Measurements from ENCODE around the gene GDF3. TPM values are rescaled to one million over a fixed set of nuclear protein-coding genes. Genes with fewer than 3 reads are reported as not detected.
"Not testable (repeated sequence)": the region's sequence is repeated elsewhere in the genome, so short reads cannot be mapped to it uniquely, and the experiment has no call there.

Gene GDF3
- total RNA-seq, 1 experiment from 2014 or later: not detected

DNA sequence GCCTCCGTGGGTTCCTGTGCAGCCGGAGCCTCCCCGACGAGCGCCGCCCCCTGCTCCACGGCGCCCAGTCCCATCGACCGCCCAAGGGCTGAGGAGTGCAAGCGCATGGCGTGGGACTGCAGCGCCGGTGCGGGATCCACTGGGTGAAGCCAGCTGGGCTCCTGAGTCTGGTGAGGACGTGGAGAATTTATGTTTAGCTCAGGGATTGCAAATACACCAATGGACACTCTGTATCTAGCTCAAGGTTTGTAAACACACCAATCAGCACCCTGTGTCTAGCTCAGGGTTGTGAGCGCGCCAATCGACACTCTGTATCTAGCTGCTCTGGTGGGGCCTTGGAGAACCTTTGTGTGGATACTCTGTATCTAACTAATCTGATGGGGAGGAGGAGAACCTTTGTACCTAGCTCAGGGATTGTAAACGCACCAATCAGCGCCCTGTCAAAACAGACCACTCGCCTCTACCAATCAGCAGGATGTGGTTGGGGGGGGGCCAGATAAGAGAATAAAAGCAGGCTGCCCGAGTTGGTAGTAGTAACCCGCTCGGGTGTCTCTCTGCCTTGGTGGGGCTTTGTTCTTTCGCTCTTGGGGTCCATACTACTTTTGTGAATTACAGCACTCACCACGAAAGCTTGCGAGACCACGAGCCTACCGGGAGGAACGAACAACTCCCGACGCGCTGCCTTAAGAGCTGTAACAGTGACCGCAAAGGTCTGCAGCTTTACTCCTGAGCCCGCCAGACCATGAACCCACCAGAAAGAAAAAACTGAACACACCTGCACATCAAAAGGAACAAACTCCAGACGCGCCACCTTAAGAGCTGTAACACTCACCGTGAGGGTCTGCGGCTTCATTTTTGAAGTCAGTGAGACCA lies 55.2 kb downstream of the GDF3 start:
- H4K20me1 ChIP-seq (ENCODE audit: insufficient read depth); H3K4me1 ChIP-seq (ENCODE audit: control insufficient read depth in 1 of 2, insufficient read depth in 2 of 2, low read length in 2 of 2); DNase-seq (ENCODE audit: low read depth, low spot score); intact Hi-C loops (cut with micrococcal nuclease); H3K9me2 ChIP-seq (ENCODE audit: insufficient read depth); BruUV-seq (replicated peaks); H2AFZ ChIP-seq (ENCODE audit: low read depth, low read length, poor library complexity, severe bottlenecking); H3K9me3 ChIP-seq (ENCODE audit: control insufficient read depth in 1 of 2, insufficient read depth in 1 of 2, low read depth in 1 of 2, low read length in 2 of 2); H3K4me2 ChIP-seq (ENCODE audit: low read length); H3K27me3 ChIP-seq (ENCODE audit: insufficient read depth, low read length); H3K36me3 ChIP-seq (ENCODE audit: control insufficient read depth in 1 of 2, insufficient read depth in 2 of 2, low read length in 2 of 2); POLR2A ChIA-PET; ATAC-seq; H3K27ac ChIP-seq (ENCODE audit: low read depth, low read length); H3K4me3 ChIP-seq (replicated peaks in 1 of 2; ENCODE audit: low read depth in 1 of 2, low read length in 2 of 2); H3K9ac ChIP-seq (ENCODE audit: low read length); H3K79me2 ChIP-seq (ENCODE audit: insufficient read depth, low read length): not testable (repeated sequence)
- ChIA-PET RAD21 (ENCODE audit: low non-redundant PET in 1 of 2, low total read pairs in 2 of 2, uncharacterized antibody in 2 of 2, unreplicated experiment in 2 of 2) (interaction anchor here in 1 of 2 experiments (0.7 kb wide), 1 partner anchor 495 kb away, joined by 3 read pairs; no protein-coding TSS in a partner anchor), CTCF (interaction anchor here (0.8 kb wide), 1 partner anchor 122 kb away, joined by 3 read pairs; no protein-coding TSS in a partner anchor)

Other genes starting within 250 kb of the GDF3 start
- 1.4 TPM for gene CD163, start 192.0 kb downstream of the GDF3 start, total RNA-seq (2021; ENCODE audit: unreplicated experiment)
- gene APOBEC1, start 29.9 kb downstream of the GDF3 start, total RNA-seq (2021; ENCODE audit: unreplicated experiment): not detected
- not detected for gene DPPA3, start 15.7 kb upstream of the GDF3 start, total RNA-seq (2021; ENCODE audit: unreplicated experiment)
- not detected for gene CLEC4C, start 51.6 kb upstream of the GDF3 start, total RNA-seq (2021; ENCODE audit: unreplicated experiment)
- gene NANOGNB, start 69.4 kb upstream of the GDF3 start, total RNA-seq (2021; ENCODE audit: unreplicated experiment): not detected
- gene NANOG, start 93.6 kb upstream of the GDF3 start, total RNA-seq (2021; ENCODE audit: unreplicated experiment): 0.22 TPM
- gene SLC2A14, start 177.1 kb upstream of the GDF3 start, total RNA-seq (2021; ENCODE audit: unreplicated experiment): not detected
- 10.5 TPM for gene SLC2A3, start 240.4 kb upstream of the GDF3 start, total RNA-seq (2021; ENCODE audit: unreplicated experiment)